Measurements from ENCODE around the gene TACC3. TPM values are rescaled to one million over a fixed set of nuclear protein-coding genes. Genes with fewer than 3 reads are reported as not detected.

The TACC3 gene
- total RNA-seq, 4 donors from 2014 or later, result 14.9 to 41.3 (median 19.6) TPM

- TF ChIP-seq CTCF (IDR thresholded peaks at IDR 0.05), result no peak
- TF ChIP-seq POLR2A (IDR thresholded peaks at IDR 0.05), result no peak
- Histone ChIP-seq H3K9me3 (no peaks in the 10 kb centered on the region), H3K27me3 (no peaks in the 10 kb centered on the region), H3K36me3 (peaks cover 4 to 83% (median 9%) of the 10 kb centered on the region in 3 donors), H3K4me1 (peaks cover 0 to 31% (median 0%) of the 10 kb centered on the region in 3 donors), H3K27ac (no peak overlapping the region), H3K4me3 (no peak overlapping the region)
- no peak for DNase-seq
- intact Hi-C loops (cut with DNase I), result no loop called here
- 58 to 88% methylated on average over 1 of the region's 1 CpG for WGBS, 2 donors
These were observed 17.5 kb upstream of the TACC3 start for GRCh38 chr4:1703867-1704266.

GRCh38 chr4:1705732-1706131, 15.6 kb upstream of the TACC3 start:
- no peak overlapping the region for H3K4me3 ChIP-seq
- TF ChIP-seq POLR2A (IDR thresholded peaks at IDR 0.05), result no peak
- TF ChIP-seq CTCF (IDR thresholded peaks at IDR 0.05), result no peak
- H3K9me3 ChIP-seq, result no peaks in the 10 kb centered on the region
- H3K27ac ChIP-seq, result no peak overlapping the region
- peaks cover 0 to 76% (median 4%) of the 10 kb centered on the region in 3 donors for H3K36me3 ChIP-seq
- intact Hi-C loops (cut with DNase I), result no loop called here
- no peak for DNase-seq
- no peaks in the 10 kb centered on the region for H3K27me3 ChIP-seq
- H3K4me1 ChIP-seq, result peaks cover 0 to 50% (median 11%) of the 10 kb centered on the region in 3 donors
- WGBS, 2 donors, result 93 to 96% methylated on average over 6 of the region's 6 CpGs

GRCh38 chr4:1706358-1706757, 15.0 kb upstream of the TACC3 start:
- no peak for TF ChIP-seq POLR2A (IDR thresholded peaks at IDR 0.05)
- TF ChIP-seq CTCF (IDR thresholded peaks at IDR 0.05), result no peak
- 87 to 100% methylated on average over 1 to 5 of the region's 6 CpGs for WGBS, 2 donors
- Histone ChIP-seq H3K4me1 (peaks cover 0 to 56% (median 15%) of the 10 kb centered on the region in 3 donors), H3K27me3 (no peaks in the 10 kb centered on the region), H3K4me3 (no peak overlapping the region), H3K9me3 (no peaks in the 10 kb centered on the region), H3K27ac (no peak overlapping the region), H3K36me3 (peaks cover 0 to 69% (median 4%) of the 10 kb centered on the region in 3 donors)
- no peak for DNase-seq
- intact Hi-C loops (cut with DNase I), result no loop called here

GRCh38 chr4:1708581-1708980, 12.7 kb upstream of the TACC3 start:
- H3K36me3 ChIP-seq, result peaks cover 0 to 47% (median 4%) of the 10 kb centered on the region in 3 donors
- DNase-seq, result no peak
- H3K27me3 ChIP-seq, result no peaks in the 10 kb centered on the region
- intact Hi-C loops (cut with DNase I), result no loop called here
- peaks cover 8 to 49% (median 21%) of the 10 kb centered on the region in 3 donors for H3K4me1 ChIP-seq
- TF ChIP-seq POLR2A (IDR thresholded peaks at IDR 0.05), result no peak
- TF ChIP-seq CTCF (IDR thresholded peaks at IDR 0.05), result no peak
- no peak overlapping the region for H3K4me3 ChIP-seq
- H3K27ac ChIP-seq, result no peak overlapping the region
- WGBS, 2 donors, result 25 to 31% methylated on average over 1 of the region's 1 CpG
- H3K9me3 ChIP-seq, result no peaks in the 10 kb centered on the region

DNA sequence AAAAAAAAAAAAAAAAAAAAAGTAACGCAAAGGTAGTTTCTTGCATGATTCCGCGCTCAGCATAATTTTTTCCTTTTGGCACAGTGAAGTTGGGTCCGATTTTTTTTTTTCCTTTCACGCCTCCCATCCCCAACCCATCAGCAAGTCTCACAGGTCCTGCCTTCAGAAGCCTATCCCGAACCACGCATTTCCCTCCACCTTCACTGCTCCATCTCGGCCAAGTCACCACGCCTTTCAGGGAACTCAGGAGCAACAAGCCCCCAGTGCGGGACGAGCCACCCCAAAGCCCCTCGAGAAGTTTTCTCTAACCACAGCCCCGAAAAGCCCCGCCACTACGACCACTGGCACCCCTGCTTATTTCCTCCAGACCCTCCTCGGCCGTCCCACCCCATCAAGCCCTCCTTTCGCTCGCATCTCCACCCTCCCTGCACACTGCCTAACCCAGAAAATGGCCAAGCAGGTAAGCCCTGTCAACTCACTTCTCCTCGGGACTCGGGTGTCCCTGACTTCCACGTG, 10.2 kb upstream of the TACC3 start:
- H3K4me1 ChIP-seq, result peaks cover 16 to 72% (median 32%) of the 10 kb centered on the region in 3 donors

More for the DNA sequence above, 10.2 kb upstream of the TACC3 start:
- intact Hi-C loops (cut with DNase I), result no loop called here
- peak overlapping the region; percentile 81 to 98 (median 91) for H3K4me3 ChIP-seq
- peaks cover 0 to 28% (median 1%) of the 10 kb centered on the region in 3 donors for H3K36me3 ChIP-seq
- DNase-seq, result no peak
- no peak for TF ChIP-seq POLR2A (IDR thresholded peaks at IDR 0.05)
- no peak for TF ChIP-seq CTCF (IDR thresholded peaks at IDR 0.05)
- WGBS, 2 donors, result 3 to 5% methylated on average over 22 of the region's 22 CpGs
- H3K27me3 ChIP-seq, result no peaks in the 10 kb centered on the region
- H3K27ac ChIP-seq, result peak overlapping the region; percentile 95 to 100 (median 98)
- no peaks in the 10 kb centered on the region for H3K9me3 ChIP-seq

Measured in esophagus squamous epithelium (tissue), 5 donors.